HL-60 (cell line): Measurements from ENCODE around the gene IQCH.

Experiments
- DNase-seq, 2 experiments: peaks; one replicate each; pipeline ENCODE4 v3.0.0-alpha.2; 2010 to 2020; ENCODE audit warnings: low read depth in 1 of 2, low spot score in 1 of 2
- H3K27ac ChIP-seq: fragments of 250-450 bp; sonication (Bioruptor Pico); replicated peaks from 2 replicates; pipeline ENCODE4 v1.5.1; 2020; ENCODE audit warnings: mild to moderate bottlenecking, moderate library complexity
- H3K27me3 ChIP-seq: fragments of 250-450 bp; sonication (Bioruptor Pico); 2 replicates; pipeline ENCODE4 v1.5.1; 2021; ENCODE audit warnings: mild to moderate bottlenecking, moderate library complexity; ENCODE audit not compliant: insufficient read depth, poor library complexity, severe bottlenecking
- H3K4me3 ChIP-seq: replicated peaks from 2 replicates; pipeline ENCODE4 v1.5.1; 2011; ENCODE audit warnings: mild to moderate bottlenecking, control low read depth, low read length; ENCODE audit not compliant: insufficient read depth
- GABPA ChIP-seq: IDR thresholded peaks from 2 replicates; pipeline ENCODE4 v1.6.1; 2012; ENCODE audit warnings: low read depth
- POLR2AphosphoS5 ChIP-seq: IDR thresholded peaks from 2 replicates; pipeline ENCODE4 v1.6.1; 2012; ENCODE audit warnings: low read depth
- SPI1 ChIP-seq: IDR thresholded peaks from 2 replicates; pipeline ENCODE4 v1.6.1; 2012; ENCODE audit warnings: low read depth, mild to moderate bottlenecking, borderline replicate concordance
- TF ChIP-seq, protein P1 (sequence below): IDR thresholded peaks from one replicate; pipeline ENCODE4 v1.5.1; 2011; ENCODE audit warnings: low read length, control low read depth, inconsistent platforms; ENCODE audit not compliant: insufficient read depth
- TF ChIP-seq, protein P2 (sequence below): IDR thresholded peaks from 2 replicates; pipeline ENCODE4 v1.6.1; 2012; ENCODE audit warnings: low read depth; ENCODE audit not compliant: insufficient replicate concordance

Gene IQCH

DNA sequence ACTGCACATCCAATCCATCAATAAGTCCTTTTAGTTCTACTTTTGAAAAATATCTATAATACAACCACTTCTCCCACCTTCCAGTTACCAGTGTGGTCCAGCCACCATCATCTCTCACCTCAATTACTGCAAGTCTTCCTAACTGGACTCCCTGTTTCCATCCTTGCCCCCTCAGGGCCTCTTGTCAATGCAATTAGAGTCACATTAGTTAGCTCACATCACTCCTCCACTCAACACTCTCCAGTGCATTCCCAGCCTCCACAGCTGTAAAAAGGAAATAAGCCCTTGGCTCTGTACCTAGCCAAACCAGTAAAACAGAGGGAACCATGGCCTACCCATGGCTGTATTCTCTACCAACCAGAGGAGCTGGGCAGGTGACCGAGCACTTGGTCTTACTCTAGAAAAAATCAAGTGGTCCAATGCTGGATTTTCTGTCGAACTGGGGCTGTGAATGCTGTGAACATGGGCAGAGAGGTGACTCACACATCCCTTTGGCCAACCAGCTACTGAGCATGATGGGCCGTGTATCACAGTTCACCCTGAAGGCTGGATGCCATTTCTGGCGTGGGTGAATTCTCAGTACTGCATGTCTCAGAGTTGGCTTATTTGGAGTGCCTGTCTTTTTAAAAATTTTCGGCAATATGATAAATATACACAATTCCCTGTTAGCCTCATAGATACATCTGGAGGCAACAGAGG lies 203.9 kb downstream of the IQCH start:
- H3K4me3 ChIP-seq: no peak overlapping the region
- TF ChIP-seq, protein P1, sequence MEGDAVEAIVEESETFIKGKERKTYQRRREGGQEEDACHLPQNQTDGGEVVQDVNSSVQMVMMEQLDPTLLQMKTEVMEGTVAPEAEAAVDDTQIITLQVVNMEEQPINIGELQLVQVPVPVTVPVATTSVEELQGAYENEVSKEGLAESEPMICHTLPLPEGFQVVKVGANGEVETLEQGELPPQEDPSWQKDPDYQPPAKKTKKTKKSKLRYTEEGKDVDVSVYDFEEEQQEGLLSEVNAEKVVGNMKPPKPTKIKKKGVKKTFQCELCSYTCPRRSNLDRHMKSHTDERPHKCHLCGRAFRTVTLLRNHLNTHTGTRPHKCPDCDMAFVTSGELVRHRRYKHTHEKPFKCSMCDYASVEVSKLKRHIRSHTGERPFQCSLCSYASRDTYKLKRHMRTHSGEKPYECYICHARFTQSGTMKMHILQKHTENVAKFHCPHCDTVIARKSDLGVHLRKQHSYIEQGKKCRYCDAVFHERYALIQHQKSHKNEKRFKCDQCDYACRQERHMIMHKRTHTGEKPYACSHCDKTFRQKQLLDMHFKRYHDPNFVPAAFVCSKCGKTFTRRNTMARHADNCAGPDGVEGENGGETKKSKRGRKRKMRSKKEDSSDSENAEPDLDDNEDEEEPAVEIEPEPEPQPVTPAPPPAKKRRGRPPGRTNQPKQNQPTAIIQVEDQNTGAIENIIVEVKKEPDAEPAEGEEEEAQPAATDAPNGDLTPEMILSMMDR: no peak
- no peak for TF ChIP-seq SPI1
- TF ChIP-seq GABPA: no peak
- TF ChIP-seq, protein P2, sequence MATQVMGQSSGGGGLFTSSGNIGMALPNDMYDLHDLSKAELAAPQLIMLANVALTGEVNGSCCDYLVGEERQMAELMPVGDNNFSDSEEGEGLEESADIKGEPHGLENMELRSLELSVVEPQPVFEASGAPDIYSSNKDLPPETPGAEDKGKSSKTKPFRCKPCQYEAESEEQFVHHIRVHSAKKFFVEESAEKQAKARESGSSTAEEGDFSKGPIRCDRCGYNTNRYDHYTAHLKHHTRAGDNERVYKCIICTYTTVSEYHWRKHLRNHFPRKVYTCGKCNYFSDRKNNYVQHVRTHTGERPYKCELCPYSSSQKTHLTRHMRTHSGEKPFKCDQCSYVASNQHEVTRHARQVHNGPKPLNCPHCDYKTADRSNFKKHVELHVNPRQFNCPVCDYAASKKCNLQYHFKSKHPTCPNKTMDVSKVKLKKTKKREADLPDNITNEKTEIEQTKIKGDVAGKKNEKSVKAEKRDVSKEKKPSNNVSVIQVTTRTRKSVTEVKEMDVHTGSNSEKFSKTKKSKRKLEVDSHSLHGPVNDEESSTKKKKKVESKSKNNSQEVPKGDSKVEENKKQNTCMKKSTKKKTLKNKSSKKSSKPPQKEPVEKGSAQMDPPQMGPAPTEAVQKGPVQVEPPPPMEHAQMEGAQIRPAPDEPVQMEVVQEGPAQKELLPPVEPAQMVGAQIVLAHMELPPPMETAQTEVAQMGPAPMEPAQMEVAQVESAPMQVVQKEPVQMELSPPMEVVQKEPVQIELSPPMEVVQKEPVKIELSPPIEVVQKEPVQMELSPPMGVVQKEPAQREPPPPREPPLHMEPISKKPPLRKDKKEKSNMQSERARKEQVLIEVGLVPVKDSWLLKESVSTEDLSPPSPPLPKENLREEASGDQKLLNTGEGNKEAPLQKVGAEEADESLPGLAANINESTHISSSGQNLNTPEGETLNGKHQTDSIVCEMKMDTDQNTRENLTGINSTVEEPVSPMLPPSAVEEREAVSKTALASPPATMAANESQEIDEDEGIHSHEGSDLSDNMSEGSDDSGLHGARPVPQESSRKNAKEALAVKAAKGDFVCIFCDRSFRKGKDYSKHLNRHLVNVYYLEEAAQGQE: no peak
- no peak for TF ChIP-seq POLR2AphosphoS5
- no peak for DNase-seq
- H3K27ac ChIP-seq: no peak overlapping the region
- H3K27me3 ChIP-seq: no peaks in the 10 kb centered on the region

DNA sequence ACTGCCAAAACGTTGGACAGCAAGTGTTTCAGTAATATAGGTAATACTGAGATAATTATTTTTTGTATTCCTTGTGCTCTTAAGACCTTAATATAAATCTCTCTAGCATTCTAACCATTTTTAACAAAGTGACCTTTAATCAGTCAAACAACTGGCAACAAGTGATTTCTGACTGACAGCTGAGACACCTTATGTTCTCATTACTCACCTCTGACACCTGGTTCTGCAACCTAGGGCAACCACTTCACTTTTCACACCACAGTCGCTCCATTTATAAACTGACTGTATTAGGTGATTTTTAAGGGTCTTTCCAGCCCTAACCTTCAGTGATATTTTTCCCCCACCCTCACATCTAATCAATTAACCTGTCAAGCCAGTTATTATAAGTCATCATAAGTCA lies 205.9 kb downstream of the IQCH start:
- Histone ChIP-seq H3K27ac (no peak overlapping the region), H3K4me3 (no peak overlapping the region), H3K27me3 (no peaks in the 10 kb centered on the region)
- TF ChIP-seq SPI1: no peak
- no peak for TF ChIP-seq POLR2AphosphoS5
- no peak for TF ChIP-seq GABPA
- TF ChIP-seq, protein P1: no peak
- TF ChIP-seq, protein P2: no peak
- no peak for DNase-seq

DNA sequence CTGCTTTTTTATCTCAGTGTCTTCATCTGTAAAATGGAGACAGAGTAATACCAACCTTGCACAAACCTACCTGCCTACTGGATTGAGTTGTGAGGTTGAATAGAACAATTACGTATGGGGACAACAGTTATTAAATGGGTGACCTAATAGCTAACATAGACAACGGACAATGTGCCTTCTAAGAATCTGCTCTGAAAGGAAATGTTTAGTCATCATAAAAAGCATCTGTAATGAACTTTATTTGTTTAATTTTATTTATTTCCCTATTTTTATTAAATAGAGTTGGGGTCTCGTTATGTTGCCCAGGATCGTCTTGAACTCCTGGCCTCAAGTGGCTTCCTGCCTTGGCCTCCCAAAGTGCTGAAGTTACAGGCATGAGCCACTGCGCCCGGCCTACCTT lies 207.1 kb downstream of the IQCH start:
- TF ChIP-seq, protein P1: no peak
- TF ChIP-seq, protein P2: no peak
- TF ChIP-seq GABPA (no peak), SPI1 (no peak), POLR2AphosphoS5 (no peak)
- DNase-seq: no peak
- Histone ChIP-seq H3K4me3 (no peak overlapping the region), H3K27me3 (no peaks in the 10 kb centered on the region), H3K27ac (no peak overlapping the region)
